ENCODE results near the gene RBP4.

RBP4 gene

GRCh38 chr10:93579089-93579488, 21.9 kb downstream of the RBP4 start:
- H3K27me3 ChIP-seq (ENCODE audit: insufficient read depth, low read length), result peaks cover 11% of the 10 kb centered on the region; the same call in 1 of the 2 replicates
- H3K9ac ChIP-seq (ENCODE audit: low read depth, low read length), result no peak overlapping the region
- H3K27ac ChIP-seq (ENCODE audit: low read depth, low read length), result no peak overlapping the region
- 83% methylated on average over 7 of the region's 7 CpGs for WGBS
- H3K36me3 ChIP-seq (ENCODE audit: insufficient read depth, low read length), result no peaks in the 10 kb centered on the region
- H3K4me1 ChIP-seq (ENCODE audit: insufficient read depth, low read length), result no peaks in the 10 kb centered on the region
- H3K9me3 ChIP-seq (ENCODE audit: insufficient read depth, low read depth, low read length), result no peaks in the 10 kb centered on the region
- H3K4me3 ChIP-seq (ENCODE audit: low read length), result no peak overlapping the region

- no peak overlapping the region for H3K4me3 ChIP-seq (ENCODE audit: low read length)
- H3K27ac ChIP-seq (ENCODE audit: low read depth, low read length), result no peak overlapping the region
- no peaks in the 10 kb centered on the region for H3K4me1 ChIP-seq (ENCODE audit: insufficient read depth, low read length)
- no peaks in the 10 kb centered on the region for H3K9me3 ChIP-seq (ENCODE audit: insufficient read depth, low read depth, low read length)
- H3K27me3 ChIP-seq (ENCODE audit: insufficient read depth, low read length), result peaks cover 21% of the 10 kb centered on the region
- no peaks in the 10 kb centered on the region for H3K36me3 ChIP-seq (ENCODE audit: insufficient read depth, low read length)
- no peak overlapping the region for H3K9ac ChIP-seq (ENCODE audit: low read depth, low read length)
- WGBS, result 91% methylated on average over 3 of the region's 3 CpGs
These were observed 23.5 kb downstream of the RBP4 start for GRCh38 chr10:93577565-93577964.

- Histone ChIP-seq H3K27ac (ENCODE audit: low read depth, low read length) (no peak overlapping the region), H3K4me3 (ENCODE audit: low read length) (no peak overlapping the region)
- 86% methylated on average over 3 of the region's 3 CpGs for WGBS
These were observed 24.1 kb downstream of the RBP4 start for GRCh38 chr10:93576888-93577287.

GRCh38 chr10:93573924-93574323, 27.1 kb downstream of the RBP4 start:
- Histone ChIP-seq H3K9ac (ENCODE audit: low read depth, low read length) (no peak overlapping the region), H3K4me3 (ENCODE audit: low read length) (no peak overlapping the region), H3K4me1 (ENCODE audit: insufficient read depth, low read length) (no peaks in the 10 kb centered on the region; the same call in 1 of the 2 replicates), H3K36me3 (ENCODE audit: insufficient read depth, low read length) (no peaks in the 10 kb centered on the region), H3K27ac (ENCODE audit: low read depth, low read length) (no peak overlapping the region), H3K9me3 (ENCODE audit: insufficient read depth, low read depth, low read length) (no peaks in the 10 kb centered on the region), H3K27me3 (ENCODE audit: insufficient read depth, low read length) (peaks cover 58% of the 10 kb centered on the region)
- no CpG with 5 or more reads among the region's 3 CpGs for WGBS

More at GRCh38 chr10:93576888-93577287, 24.1 kb downstream of the RBP4 start:
- no peak overlapping the region for H3K9ac ChIP-seq (ENCODE audit: low read depth, low read length)
- no peaks in the 10 kb centered on the region for H3K36me3 ChIP-seq (ENCODE audit: insufficient read depth, low read length)
- peaks cover 28% of the 10 kb centered on the region for H3K27me3 ChIP-seq (ENCODE audit: insufficient read depth, low read length)
- no peaks in the 10 kb centered on the region for H3K4me1 ChIP-seq (ENCODE audit: insufficient read depth, low read length)
- H3K9me3 ChIP-seq (ENCODE audit: insufficient read depth, low read depth, low read length), result no peaks in the 10 kb centered on the region

GRCh38 chr10:93573051-93573909, 27.8 kb downstream of the RBP4 start:
- H3K36me3 ChIP-seq (ENCODE audit: insufficient read depth, low read length), result no peaks in the 10 kb centered on the region
- H3K27ac ChIP-seq (ENCODE audit: low read depth, low read length), result no peak overlapping the region
- no peak overlapping the region for H3K4me3 ChIP-seq (ENCODE audit: low read length)
- peaks cover 64% of the 10 kb centered on the region for H3K27me3 ChIP-seq (ENCODE audit: insufficient read depth, low read length)
- no peaks in the 10 kb centered on the region; the same call in 1 of the 2 replicates for H3K4me1 ChIP-seq (ENCODE audit: insufficient read depth, low read length)
- no peaks in the 10 kb centered on the region for H3K9me3 ChIP-seq (ENCODE audit: insufficient read depth, low read depth, low read length)
- 81% methylated on average over 10 of the region's 10 CpGs for whole genome bisulfite sequencing
- H3K9ac ChIP-seq (ENCODE audit: low read depth, low read length), result no peak overlapping the region

GRCh38 chr10:93572606-93573005, 28.4 kb downstream of the RBP4 start:
- H3K4me1 ChIP-seq (ENCODE audit: insufficient read depth, low read length), result no peaks in the 10 kb centered on the region; the same call in 1 of the 2 replicates
- peaks cover 71% of the 10 kb centered on the region for H3K27me3 ChIP-seq (ENCODE audit: insufficient read depth, low read length)
- no peak overlapping the region for H3K4me3 ChIP-seq (ENCODE audit: low read length)
- no peak overlapping the region for H3K9ac ChIP-seq (ENCODE audit: low read depth, low read length)
- no peaks in the 10 kb centered on the region for H3K36me3 ChIP-seq (ENCODE audit: insufficient read depth, low read length)
- H3K9me3 ChIP-seq (ENCODE audit: insufficient read depth, low read depth, low read length), result no peaks in the 10 kb centered on the region
- no peak overlapping the region for H3K27ac ChIP-seq (ENCODE audit: low read depth, low read length)
- 93% methylated on average over 2 of the region's 2 CpGs for WGBS

- H3K9me3 ChIP-seq (ENCODE audit: insufficient read depth, low read depth, low read length), result no peaks in the 10 kb centered on the region
- WGBS, result 30% methylated on average over 2 of the region's 3 CpGs
- H3K27me3 ChIP-seq (ENCODE audit: insufficient read depth, low read length), result peaks cover 92% of the 10 kb centered on the region
- no peak overlapping the region for H3K27ac ChIP-seq (ENCODE audit: low read depth, low read length)
- H3K4me3 ChIP-seq (ENCODE audit: low read length), result no peak overlapping the region
- H3K4me1 ChIP-seq (ENCODE audit: insufficient read depth, low read length), result no peaks in the 10 kb centered on the region; the same call in 1 of the 2 replicates
- no peaks in the 10 kb centered on the region for H3K36me3 ChIP-seq (ENCODE audit: insufficient read depth, low read length)
- H3K9ac ChIP-seq (ENCODE audit: low read depth, low read length), result no peak overlapping the region
These were observed 30.7 kb downstream of the RBP4 start for GRCh38 chr10:93570383-93570782.

- Histone ChIP-seq H3K9ac (ENCODE audit: low read depth, low read length) (no peak overlapping the region), H3K4me3 (ENCODE audit: low read length) (peak overlapping the region; percentile 20), H3K9me3 (ENCODE audit: insufficient read depth, low read depth, low read length) (no peaks in the 10 kb centered on the region), H3K36me3 (ENCODE audit: insufficient read depth, low read length) (no peaks in the 10 kb centered on the region), H3K27ac (ENCODE audit: low read depth, low read length) (no peak overlapping the region), H3K27me3 (ENCODE audit: insufficient read depth, low read length) (peaks cover 93% of the 10 kb centered on the region), H3K4me1 (ENCODE audit: insufficient read depth, low read length) (no peaks in the 10 kb centered on the region; the same call in 1 of the 2 replicates)
- WGBS, result 17% methylated on average over 21 of the region's 21 CpGs
These were observed 33.0 kb downstream of the RBP4 start for GRCh38 chr10:93568105-93568390.

- no peaks in the 10 kb centered on the region for H3K9me3 ChIP-seq (ENCODE audit: insufficient read depth, low read depth, low read length)
- H3K27ac ChIP-seq (ENCODE audit: low read depth, low read length), result no peak overlapping the region
- WGBS, result 23% methylated on average over 33 of the region's 33 CpGs
- H3K36me3 ChIP-seq (ENCODE audit: insufficient read depth, low read length), result no peaks in the 10 kb centered on the region
- H3K4me3 ChIP-seq (ENCODE audit: low read length), result peak overlapping the region; percentile 53
- H3K4me1 ChIP-seq (ENCODE audit: insufficient read depth, low read length), result no peaks in the 10 kb centered on the region; the same call in 1 of the 2 replicates
- peaks cover 92% of the 10 kb centered on the region for H3K27me3 ChIP-seq (ENCODE audit: insufficient read depth, low read length)
- H3K9ac ChIP-seq (ENCODE audit: low read depth, low read length), result no peak overlapping the region
These were observed 33.5 kb downstream of the RBP4 start for GRCh38 chr10:93567277-93568104.

- Histone ChIP-seq H3K4me3 (ENCODE audit: low read length) (peak within 1 kb of the TSS; percentile 53), H3K9me3 (ENCODE audit: insufficient read depth, low read depth, low read length) (no peaks in the 10 kb centered on the region), H3K27me3 (ENCODE audit: insufficient read depth, low read length) (peaks cover 90% of the 10 kb centered on the region), H3K9ac (ENCODE audit: low read depth, low read length) (0 out of 2 replicates have a peak within 1 kb of the TSS, but pooled peaks have one; percentile 18), H3K36me3 (ENCODE audit: insufficient read depth, low read length) (no peaks in the 10 kb centered on the region), H3K4me1 (ENCODE audit: insufficient read depth, low read length) (no peaks in the 10 kb centered on the region; the same call in 1 of the 2 replicates), H3K27ac (ENCODE audit: low read depth, low read length) (no peak within 1 kb of the TSS)
- under 1% methylated on average over 85 of the region's 85 CpGs for WGBS
These were observed 34.4 kb downstream of the RBP4 start, which contains the start of gene FFAR4 for GRCh38 chr10:93566435-93567276. Gene FFAR4 (plus strand): TSS chr10:93566665. CDS start chr10:93566721, 56 bp downstream.

Data from HUES64 (cell line).